Ovary (tissue), 3 donors: ENCODE data around the gene PLPP1.

Source experiments
- CTCF ChIP-seq, 3 donors: fragments of 450-650 bp in 2 of 3; fragments of 200-600 bp in 1 of 3; IDR thresholded peaks; one replicate each; pipeline versions ENCODE4 v1.5.1 to v1.8.0; 2016 to 2022; ENCODE audit warnings: antibody characterized with exemption in 3 of 3, mild to moderate bottlenecking in 1 of 3
- POLR2A ChIP-seq: fragments of 450-650 bp; IDR thresholded peaks from one replicate; pipeline ENCODE4 v1.6.1; 2017; ENCODE audit warnings: antibody characterized with exemption, mild to moderate bottlenecking, moderate library complexity
- donor health status: DM: no; HTN: no; CAD: no.

- no peak for TF ChIP-seq CTCF (IDR thresholded peaks at IDR 0.05)
- TF ChIP-seq POLR2A: no peak
These were observed 128.5 kb downstream of the PLPP1 start for GRCh38 chr5:55406292-55406691.
